Measurements from ENCODE around the gene PCA3.

PCA3 gene

DNA sequence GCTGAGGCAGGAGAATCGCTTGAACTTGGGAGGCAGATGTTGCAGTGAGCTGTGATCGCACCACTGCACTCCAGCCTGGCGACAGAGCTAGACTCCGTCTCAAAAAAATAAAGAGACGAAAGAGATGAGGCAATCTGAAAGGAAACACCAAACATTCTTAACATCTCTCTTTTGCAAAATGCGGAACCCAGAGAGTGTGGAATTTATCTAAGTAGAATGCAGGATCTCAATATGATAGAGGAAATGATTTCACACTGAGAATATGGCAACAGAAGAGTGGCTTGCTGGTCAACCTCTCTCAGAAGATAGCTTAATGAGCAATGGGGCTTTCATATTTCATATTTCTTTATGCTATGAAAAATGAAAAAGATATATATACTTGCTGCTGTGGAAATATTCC is 33.4 kb upstream of the PCA3 start:
- TF ChIP-seq RAD21 (IDR thresholded peaks at IDR 0.05; ENCODE audit: low read depth) (no peak), CREB1 (IDR thresholded peaks at IDR 0.05; ENCODE audit: low read depth) (no peak)

DNA sequence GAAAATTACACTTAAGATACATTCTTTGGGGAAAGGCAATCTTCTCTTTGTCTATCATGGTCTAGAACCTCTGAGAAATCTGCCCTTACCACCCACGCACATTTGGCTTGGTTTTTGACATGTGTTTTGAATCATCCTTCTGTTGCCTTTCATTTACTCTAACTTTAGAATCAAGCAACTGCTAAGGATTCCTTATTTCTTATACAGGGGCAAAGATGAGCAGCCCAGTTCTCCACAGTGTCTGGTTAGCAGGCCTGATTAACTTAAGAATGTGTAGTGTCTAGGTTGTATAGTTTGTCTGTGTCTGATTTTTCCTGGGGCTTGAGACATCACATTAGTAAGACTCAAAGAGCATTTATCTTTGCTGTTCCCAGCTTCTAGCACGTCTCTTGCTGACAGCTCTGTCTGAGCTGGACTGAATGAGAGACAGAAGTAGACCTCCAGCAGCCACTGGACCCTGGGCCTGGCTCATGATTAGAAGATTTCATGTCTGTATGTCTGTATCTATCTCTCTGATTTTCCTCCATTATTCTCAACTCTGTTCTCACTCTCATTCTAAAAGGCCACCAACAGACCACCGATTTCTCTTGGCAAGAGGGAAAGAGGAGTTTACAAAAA is 31.8 kb upstream of the PCA3 start:
- TF ChIP-seq, protein P1, sequence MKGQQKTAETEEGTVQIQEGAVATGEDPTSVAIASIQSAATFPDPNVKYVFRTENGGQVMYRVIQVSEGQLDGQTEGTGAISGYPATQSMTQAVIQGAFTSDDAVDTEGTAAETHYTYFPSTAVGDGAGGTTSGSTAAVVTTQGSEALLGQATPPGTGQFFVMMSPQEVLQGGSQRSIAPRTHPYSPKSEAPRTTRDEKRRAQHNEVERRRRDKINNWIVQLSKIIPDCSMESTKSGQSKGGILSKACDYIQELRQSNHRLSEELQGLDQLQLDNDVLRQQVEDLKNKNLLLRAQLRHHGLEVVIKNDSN (IDR thresholded peaks at IDR 0.05), result no peak
- TF ChIP-seq, protein P2, sequence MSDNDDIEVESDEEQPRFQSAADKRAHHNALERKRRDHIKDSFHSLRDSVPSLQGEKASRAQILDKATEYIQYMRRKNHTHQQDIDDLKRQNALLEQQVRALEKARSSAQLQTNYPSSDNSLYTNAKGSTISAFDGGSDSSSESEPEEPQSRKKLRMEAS (IDR thresholded peaks at IDR 0.05), result no peak
- TF ChIP-seq YY1 (IDR thresholded peaks at IDR 0.05; ENCODE audit: low read depth), result no peak
- TF ChIP-seq, protein P3, sequence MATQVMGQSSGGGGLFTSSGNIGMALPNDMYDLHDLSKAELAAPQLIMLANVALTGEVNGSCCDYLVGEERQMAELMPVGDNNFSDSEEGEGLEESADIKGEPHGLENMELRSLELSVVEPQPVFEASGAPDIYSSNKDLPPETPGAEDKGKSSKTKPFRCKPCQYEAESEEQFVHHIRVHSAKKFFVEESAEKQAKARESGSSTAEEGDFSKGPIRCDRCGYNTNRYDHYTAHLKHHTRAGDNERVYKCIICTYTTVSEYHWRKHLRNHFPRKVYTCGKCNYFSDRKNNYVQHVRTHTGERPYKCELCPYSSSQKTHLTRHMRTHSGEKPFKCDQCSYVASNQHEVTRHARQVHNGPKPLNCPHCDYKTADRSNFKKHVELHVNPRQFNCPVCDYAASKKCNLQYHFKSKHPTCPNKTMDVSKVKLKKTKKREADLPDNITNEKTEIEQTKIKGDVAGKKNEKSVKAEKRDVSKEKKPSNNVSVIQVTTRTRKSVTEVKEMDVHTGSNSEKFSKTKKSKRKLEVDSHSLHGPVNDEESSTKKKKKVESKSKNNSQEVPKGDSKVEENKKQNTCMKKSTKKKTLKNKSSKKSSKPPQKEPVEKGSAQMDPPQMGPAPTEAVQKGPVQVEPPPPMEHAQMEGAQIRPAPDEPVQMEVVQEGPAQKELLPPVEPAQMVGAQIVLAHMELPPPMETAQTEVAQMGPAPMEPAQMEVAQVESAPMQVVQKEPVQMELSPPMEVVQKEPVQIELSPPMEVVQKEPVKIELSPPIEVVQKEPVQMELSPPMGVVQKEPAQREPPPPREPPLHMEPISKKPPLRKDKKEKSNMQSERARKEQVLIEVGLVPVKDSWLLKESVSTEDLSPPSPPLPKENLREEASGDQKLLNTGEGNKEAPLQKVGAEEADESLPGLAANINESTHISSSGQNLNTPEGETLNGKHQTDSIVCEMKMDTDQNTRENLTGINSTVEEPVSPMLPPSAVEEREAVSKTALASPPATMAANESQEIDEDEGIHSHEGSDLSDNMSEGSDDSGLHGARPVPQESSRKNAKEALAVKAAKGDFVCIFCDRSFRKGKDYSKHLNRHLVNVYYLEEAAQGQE (IDR thresholded peaks at IDR 0.05; ENCODE audit: low read depth), result no peak
- TF ChIP-seq CEBPB (IDR thresholded peaks at IDR 0.05), result no peak
- TF ChIP-seq ZBTB7A (IDR thresholded peaks at IDR 0.05; ENCODE audit: low read depth), result no peak
- TF ChIP-seq FOXM1 (IDR thresholded peaks at IDR 0.05; ENCODE audit: borderline replicate concordance, low read depth), result no peak
- TF ChIP-seq TAF1 (IDR thresholded peaks at IDR 0.05; ENCODE audit: low read depth), result no peak
- TF ChIP-seq TEAD4 (IDR thresholded peaks at IDR 0.05), result no peak
- TF ChIP-seq EP300 (IDR thresholded peaks at IDR 0.05; ENCODE audit: borderline replicate concordance), result no peak
- no peak for TF ChIP-seq RAD21 (IDR thresholded peaks at IDR 0.05; ENCODE audit: low read depth)
- TF ChIP-seq TCF12 (IDR thresholded peaks at IDR 0.05; ENCODE audit: low read depth), result no peak
- TF ChIP-seq CREB1 (IDR thresholded peaks at IDR 0.05; ENCODE audit: low read depth), result no peak
- no peak for TF ChIP-seq EGR1 (IDR thresholded peaks at IDR 0.05)
- no peak for TF ChIP-seq NFIC (IDR thresholded peaks at IDR 0.05)

DNA sequence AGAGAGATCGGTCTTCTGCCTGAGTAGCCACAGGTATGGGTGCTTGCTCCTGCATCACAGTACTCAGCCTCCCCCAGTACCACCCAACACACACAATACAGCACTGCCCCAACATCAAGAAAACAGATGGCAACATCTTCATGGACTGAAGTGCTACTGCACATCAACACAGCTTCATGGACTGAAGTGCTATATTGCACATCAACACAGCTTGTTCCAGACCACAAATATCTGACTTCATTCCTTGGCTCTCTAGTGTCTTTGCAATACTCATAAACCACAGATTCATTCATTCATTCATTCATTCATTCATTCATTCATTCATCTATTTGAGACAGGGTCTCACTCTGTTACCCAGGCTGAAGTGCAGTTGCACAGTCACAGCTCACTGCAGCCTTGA is 31.1 kb upstream of the PCA3 start:
- TF ChIP-seq CEBPB (IDR thresholded peaks at IDR 0.05) (no peak), YY1 (IDR thresholded peaks at IDR 0.05; ENCODE audit: low read depth) (no peak), RAD21 (IDR thresholded peaks at IDR 0.05; ENCODE audit: low read depth) (no peak), TEAD4 (IDR thresholded peaks at IDR 0.05) (no peak), CREB1 (IDR thresholded peaks at IDR 0.05; ENCODE audit: low read depth) (no peak), TCF12 (IDR thresholded peaks at IDR 0.05; ENCODE audit: low read depth) (no peak), TAF1 (IDR thresholded peaks at IDR 0.05; ENCODE audit: low read depth) (no peak), EP300 (IDR thresholded peaks at IDR 0.05; ENCODE audit: borderline replicate concordance) (no peak), NFIC (IDR thresholded peaks at IDR 0.05) (no peak), EGR1 (IDR thresholded peaks at IDR 0.05) (no peak), ZBTB7A (IDR thresholded peaks at IDR 0.05; ENCODE audit: low read depth) (no peak), FOXM1 (IDR thresholded peaks at IDR 0.05; ENCODE audit: borderline replicate concordance, low read depth) (no peak)
- TF ChIP-seq, protein P2 (IDR thresholded peaks at IDR 0.05), result no peak
- TF ChIP-seq, protein P1 (IDR thresholded peaks at IDR 0.05), result no peak
- TF ChIP-seq, protein P3 (IDR thresholded peaks at IDR 0.05; ENCODE audit: low read depth), result no peak

DNA sequence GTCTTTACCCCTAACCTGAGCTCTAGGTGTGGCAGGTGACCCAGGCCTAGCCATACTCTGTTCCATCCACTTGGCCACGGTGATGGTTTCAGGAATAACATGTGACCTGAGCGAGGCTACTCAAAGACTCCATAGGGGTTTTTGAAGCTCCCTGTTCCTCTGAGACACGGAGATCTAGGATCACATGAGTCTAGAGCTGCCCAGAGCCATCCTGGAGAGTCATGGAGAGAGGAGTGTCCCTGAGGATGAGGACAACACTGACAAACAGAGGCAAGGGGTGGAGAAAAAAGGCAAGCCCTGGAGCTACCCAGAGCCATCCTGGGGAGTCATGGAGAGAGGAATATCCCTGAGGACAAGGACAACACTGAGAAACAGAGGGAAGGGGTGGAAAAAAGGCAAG is 29.5 kb upstream of the PCA3 start:
- TF ChIP-seq EP300 (IDR thresholded peaks at IDR 0.05; ENCODE audit: borderline replicate concordance) (no peak), RAD21 (IDR thresholded peaks at IDR 0.05; ENCODE audit: low read depth) (no peak)

DNA sequence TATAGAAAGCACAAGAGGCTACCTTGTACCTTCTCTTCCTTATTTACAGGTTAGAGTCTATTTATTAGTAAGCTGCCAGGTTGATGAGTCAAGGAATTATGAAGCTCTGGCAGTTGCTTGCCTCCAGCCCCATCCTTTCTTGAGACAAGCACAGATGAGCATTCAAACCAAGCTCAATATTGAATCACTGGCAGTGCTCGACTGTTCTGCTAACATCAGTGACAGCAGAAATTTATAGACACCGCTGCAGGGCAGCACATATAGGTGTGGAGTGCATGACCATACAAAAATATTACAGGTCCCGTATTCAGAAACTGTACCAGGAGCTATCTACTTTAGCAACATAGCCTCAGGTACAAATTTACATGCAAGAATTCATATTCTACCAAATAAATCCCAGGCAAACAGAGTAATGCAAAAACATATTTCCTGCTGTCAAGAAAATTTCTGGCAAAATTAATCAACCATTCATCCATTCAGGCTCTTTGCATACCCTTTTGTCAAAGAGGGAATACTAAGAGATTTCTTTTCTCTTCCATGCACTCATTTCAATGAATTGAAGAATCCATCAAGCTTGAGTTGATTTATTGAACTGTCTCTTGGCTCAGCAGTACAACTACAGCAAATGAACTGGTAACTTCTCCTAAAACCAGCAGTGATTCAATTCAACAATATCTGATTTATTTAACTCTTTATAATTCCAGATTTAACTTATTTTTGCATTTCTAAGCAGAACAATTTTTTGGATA is 26.9 kb upstream of the PCA3 start:
- TF ChIP-seq CREB1 (IDR thresholded peaks at IDR 0.05; ENCODE audit: low read depth), result no peak
- TF ChIP-seq, protein P2 (IDR thresholded peaks at IDR 0.05), result no peak
- no peak for TF ChIP-seq FOXM1 (IDR thresholded peaks at IDR 0.05; ENCODE audit: borderline replicate concordance, low read depth)
- TF ChIP-seq ZBTB7A (IDR thresholded peaks at IDR 0.05; ENCODE audit: low read depth), result no peak
- TF ChIP-seq TEAD4 (IDR thresholded peaks at IDR 0.05), result no peak

DNA sequence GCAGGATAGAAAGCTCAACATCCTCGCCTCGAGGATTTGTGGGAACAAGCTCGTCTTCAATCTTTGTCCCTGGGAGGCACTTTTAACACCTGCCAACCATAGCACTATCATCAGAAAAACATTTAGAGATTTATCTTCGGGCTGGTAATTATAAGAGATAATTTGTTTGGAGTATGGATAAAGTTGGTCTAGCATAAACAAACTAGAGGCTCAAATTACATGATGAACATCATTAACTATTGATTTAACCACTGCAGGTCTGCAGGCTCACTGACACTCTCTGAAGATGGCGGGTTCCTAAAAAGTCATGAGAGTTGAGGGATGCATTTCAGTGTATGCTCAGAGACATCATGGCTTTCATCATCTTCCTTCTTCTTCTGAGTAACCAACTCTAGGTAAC is 25.8 kb upstream of the PCA3 start:
- TF ChIP-seq, protein P1 (IDR thresholded peaks at IDR 0.05), result no peak
- TF ChIP-seq YY1 (IDR thresholded peaks at IDR 0.05; ENCODE audit: low read depth) (no peak), FOXM1 (IDR thresholded peaks at IDR 0.05; ENCODE audit: borderline replicate concordance, low read depth) (no peak)
